ENCODE data around the gene CCR6.

CCR6 gene

GRCh38 chr6:167093406-167093921, 29.4 kb upstream of the CCR6 start:
- ChIA-PET POLR2A (interaction anchor here (0.5 to 3.5 kb wide), 6 partner anchors 18 to 72 kb away, joined by 3 to 22 read pairs (median 4); partner anchors contain the start of gene CCR6), CTCF (interaction anchor here (1.2 to 2.9 kb wide), 14 partner anchors 13 to 104 kb away, joined by 3 to 12 read pairs (median 6); partner anchors contain the start of gene CCR6)
- no peak for TF ChIP-seq CTCF (IDR thresholded peaks at IDR 0.05; ENCODE audit: control extremely low read depth, extremely low read depth, low read depth, missing control alignments)
- no peak for DNase-seq (ENCODE audit: extremely low spot score)

- DNase-seq (ENCODE audit: extremely low spot score): peak; percentile 88
- POLR2A ChIA-PET: interaction anchor here (0.5 to 3.5 kb wide), 9 partner anchors 19 to 838 kb away, joined by 3 to 22 read pairs (median 4); partner anchors contain the start of gene CCR6
- no peak for TF ChIP-seq CTCF (IDR thresholded peaks at IDR 0.05; ENCODE audit: control extremely low read depth, extremely low read depth, low read depth, missing control alignments)
- CTCF ChIA-PET: interaction anchor here (0.7 to 2.9 kb wide), 16 partner anchors 14 to 143 kb away, joined by 3 to 12 read pairs (median 5); partner anchors contain the start of genes CCR6 and CEP43
These were observed 28.9 kb upstream of the CCR6 start for GRCh38 chr6:167093922-167094432.

GRCh38 chr6:167094436-167094819, 28.5 kb upstream of the CCR6 start:
- TF ChIP-seq CTCF (IDR thresholded peaks at IDR 0.05; ENCODE audit: control extremely low read depth, extremely low read depth, low read depth, missing control alignments): no peak
- no peak for DNase-seq (ENCODE audit: extremely low spot score)
- ChIA-PET CTCF (interaction anchor here (0.7 to 2.9 kb wide), 16 partner anchors 14 to 144 kb away, joined by 3 to 12 read pairs (median 5); partner anchors contain the start of genes CCR6 and CEP43), POLR2A (interaction anchor here (0.6 to 3.5 kb wide), 7 partner anchors 19 to 838 kb away, joined by 3 to 22 read pairs (median 4); partner anchors contain the start of gene CCR6)

GRCh38 chr6:167094820-167095637, 27.9 kb upstream of the CCR6 start:
- TF ChIP-seq CTCF (IDR thresholded peaks at IDR 0.05; ENCODE audit: control extremely low read depth, extremely low read depth, low read depth, missing control alignments): no peak
- CTCF ChIA-PET: interaction anchor here (0.7 to 2.9 kb wide), 15 partner anchors 13 to 144 kb away, joined by 3 to 12 read pairs (median 4); partner anchors contain the start of genes CCR6 and CEP43
- DNase-seq (ENCODE audit: extremely low spot score): peak; percentile 75
- POLR2A ChIA-PET: interaction anchor here (0.8 to 3.5 kb wide), 6 partner anchors 19 to 144 kb away, joined by 3 to 22 read pairs (median 5); partner anchors contain the start of gene CCR6

GRCh38 chr6:167095888-167096287, 27.0 kb upstream of the CCR6 start:
- ChIA-PET POLR2A (interaction anchor here (0.8 to 3.5 kb wide), 2 partner anchors 26 to 50 kb away, joined by 8 to 22 read pairs; partner anchors contain the start of gene CCR6), CTCF (interaction anchor here (0.7 to 1.3 kb wide), 7 partner anchors 12 to 108 kb away, joined by 3 to 6 read pairs (median 3); partner anchors contain the start of gene CCR6)
- no peak for TF ChIP-seq CTCF (IDR thresholded peaks at IDR 0.05; ENCODE audit: control extremely low read depth, extremely low read depth, low read depth, missing control alignments)
- DNase-seq (ENCODE audit: extremely low spot score): no peak

- CTCF ChIA-PET: no interaction called here
- POLR2A ChIA-PET: no interaction called here
- no peak for DNase-seq (ENCODE audit: extremely low spot score)
- no peak for TF ChIP-seq CTCF (IDR thresholded peaks at IDR 0.05; ENCODE audit: control extremely low read depth, extremely low read depth, low read depth, missing control alignments)
These were observed 25.9 kb upstream of the CCR6 start for GRCh38 chr6:167096991-167097390.
